Ecto neural progenitor cell (in vitro differentiated cells): ENCODE data around the gene KRCC1.
"Not testable (repeated sequence)": the region's sequence is repeated elsewhere in the genome, so short reads cannot be mapped to it uniquely, and the experiment has no call there.

Experiments
- DNase-seq: peaks from one replicate; pipeline ENCODE4 v3.0.0-alpha.2; 2018; ENCODE audit warnings: low spot score

KRCC1 gene

DNA sequence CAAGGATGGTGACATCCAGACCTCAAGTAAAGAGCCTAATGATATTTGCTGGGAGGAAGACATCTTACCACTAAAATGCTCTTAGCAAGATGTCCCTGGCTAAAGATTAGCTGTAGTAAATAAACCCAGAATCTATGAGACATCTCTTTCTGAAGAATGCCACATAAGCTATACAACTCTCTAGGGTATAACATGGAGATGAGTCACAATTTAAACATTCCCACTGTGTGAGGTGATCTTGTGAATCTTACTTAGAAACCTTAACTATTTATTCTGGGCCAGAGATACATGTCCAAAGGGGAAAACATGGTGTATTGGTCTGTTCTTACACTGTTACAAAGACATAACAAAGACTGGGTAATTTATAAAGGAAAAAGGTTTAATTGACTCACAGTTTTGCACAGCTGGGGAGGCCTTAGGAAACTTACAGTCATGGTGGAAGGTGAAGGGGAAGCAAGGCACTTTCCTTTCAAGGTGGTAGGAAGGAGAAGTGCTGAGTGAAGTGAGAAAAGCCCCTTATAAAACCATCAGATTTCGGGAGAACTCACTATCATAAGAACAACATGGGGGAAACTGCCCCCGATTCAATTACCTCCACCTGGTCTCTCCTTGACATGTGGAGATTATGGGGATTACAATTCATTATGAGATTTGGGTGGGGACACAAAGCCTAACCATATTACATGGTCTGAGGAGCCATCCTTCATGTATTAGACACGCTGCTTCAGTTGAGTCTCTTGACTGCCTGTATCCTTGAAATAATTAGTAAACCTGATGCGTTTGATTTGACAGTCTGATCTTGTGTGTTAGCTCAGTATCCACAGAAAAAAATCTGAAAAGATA, 17.1 kb downstream of the KRCC1 start:
- DNase-seq: no peak

DNA sequence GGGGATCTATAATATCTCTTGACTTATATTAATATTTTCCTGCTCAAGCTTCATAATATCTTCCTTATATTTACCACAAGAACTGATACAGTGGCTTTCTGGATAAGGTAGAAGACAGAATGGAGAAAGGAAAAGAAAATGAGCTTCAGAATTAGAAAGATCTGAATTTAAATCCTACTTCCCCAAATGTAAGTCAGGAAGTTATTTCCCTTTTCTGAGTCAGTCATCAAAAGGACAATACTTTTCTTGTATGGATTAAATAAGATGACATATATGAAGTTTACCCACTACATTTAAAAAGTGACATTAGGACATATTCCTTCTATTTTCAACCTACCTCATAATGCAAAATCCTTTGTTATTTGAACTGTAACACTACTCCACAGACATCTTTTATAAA, 19.0 kb downstream of the KRCC1 start:
- no peak for DNase-seq

DNA sequence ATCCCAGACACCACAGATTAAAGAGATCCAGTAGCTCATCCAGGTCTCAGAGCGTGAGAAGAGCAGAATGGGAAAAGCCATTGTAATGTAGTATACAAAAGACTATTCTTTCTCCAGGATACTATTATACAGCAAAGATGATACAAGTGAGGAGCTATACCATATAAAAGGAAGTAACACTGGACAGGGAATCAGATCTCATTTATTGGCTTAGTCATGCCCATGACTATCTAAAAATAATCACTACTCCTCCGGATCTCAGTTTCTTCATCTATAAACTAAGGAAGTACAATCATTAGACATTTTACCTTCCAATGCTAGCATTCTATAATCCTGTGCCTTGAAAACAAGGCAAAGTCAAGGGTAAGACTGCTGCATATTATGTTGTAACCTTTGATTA, 19.4 kb downstream of the KRCC1 start:
- DNase-seq: no peak

DNA sequence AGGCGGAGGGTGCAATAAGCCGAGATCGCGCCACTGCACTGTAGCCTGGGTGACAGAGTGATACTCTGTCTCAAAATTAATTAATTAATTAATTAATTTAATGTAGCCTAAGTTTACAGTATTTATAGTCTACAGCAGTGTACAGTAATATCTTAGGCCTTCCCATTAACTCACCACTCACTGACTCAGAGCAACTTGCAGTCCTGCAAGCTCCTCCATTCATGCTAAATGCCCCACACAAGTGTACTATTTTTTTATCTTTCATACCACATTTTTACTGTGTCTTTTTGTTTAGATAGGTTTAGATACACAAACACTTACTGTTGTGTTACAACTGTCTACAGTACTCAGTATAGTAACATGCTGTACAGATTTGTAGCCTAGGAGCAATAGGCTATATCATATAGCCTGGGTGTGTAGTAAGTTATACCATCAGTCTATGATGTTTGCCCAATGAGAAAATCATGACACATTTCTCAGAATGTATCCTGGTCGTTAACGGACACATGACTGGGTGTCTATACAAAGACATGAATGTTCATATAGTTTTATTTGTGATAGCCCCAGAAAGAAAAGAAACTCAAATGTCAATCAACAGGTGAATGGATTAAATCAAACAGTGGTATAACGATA, 23.4 kb downstream of the KRCC1 start:
- DNase-seq: no peak

DNA sequence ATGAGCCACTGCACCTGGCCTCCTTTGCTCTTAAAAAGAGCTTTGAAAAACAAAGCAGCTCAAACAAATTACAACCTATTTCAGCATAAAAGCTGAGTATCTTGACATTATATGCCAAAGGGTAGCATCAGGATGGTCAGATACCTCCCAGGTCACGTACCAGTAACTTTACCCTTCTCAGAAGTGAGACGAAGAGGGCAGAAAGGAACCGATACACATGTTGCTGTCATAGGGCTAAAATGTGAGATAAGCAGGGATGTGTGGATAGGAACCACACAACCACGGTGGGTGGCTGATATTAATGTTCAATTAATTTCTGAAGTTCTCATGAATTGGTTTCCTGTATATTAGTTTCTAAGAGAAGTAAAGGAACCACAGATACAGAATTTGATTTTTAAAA, 26.7 kb downstream of the KRCC1 start:
- DNase-seq: no peak

DNA sequence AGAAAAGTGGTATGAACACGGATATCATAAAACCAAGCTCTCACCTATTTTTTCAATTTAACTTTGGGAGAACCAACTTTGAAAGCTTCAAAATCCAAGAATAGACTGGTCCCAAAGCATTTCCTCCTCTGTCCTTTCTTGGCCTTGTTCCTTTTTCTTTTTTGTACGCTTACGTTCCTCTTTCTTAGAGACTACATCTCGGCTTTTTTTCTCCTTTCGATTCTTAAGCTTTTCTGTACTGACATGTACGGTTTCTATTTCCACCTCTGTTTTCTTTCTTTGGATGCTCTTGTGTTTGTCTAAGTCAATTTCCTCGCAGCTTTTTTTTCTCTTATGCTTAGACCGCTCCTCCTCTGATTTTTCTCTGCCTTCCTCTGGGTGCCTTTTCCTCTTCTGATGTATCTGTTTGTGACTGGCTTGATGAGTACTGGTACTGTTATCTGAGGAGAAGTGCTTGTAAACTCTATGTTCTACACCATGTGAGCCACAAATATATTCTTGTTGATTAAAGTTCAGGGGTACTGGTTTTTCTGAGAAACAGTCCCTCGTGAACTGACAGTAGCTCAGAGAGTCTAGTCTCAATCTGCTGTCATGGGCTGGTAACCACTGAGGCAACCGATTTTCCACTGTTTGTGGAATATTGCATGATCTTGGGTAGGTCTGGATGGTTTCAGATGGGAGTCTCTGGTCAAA, 27.7 kb downstream of the KRCC1 start:
- no peak for DNase-seq

DNA sequence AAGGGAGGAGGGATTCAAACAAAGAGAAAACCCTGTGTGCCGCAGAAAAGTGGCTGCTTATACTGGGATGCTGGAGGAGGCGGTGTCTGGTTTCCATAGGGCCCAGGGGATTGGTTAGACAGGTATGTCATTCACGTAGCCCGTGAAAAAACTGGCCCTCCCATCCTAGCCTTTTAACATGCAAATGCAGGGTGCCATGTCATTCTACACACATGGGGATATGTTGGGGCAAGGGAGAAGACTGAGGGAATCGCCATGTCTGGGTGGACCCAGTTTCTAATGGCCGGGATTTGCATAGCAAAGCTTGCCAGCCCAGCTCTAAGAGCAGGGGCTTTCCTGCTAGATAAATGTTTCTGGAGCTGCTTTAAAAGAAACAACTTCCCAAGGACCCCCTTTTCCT, 31.1 kb downstream of the KRCC1 start:
- peak; percentile 69 for DNase-seq

DNA sequence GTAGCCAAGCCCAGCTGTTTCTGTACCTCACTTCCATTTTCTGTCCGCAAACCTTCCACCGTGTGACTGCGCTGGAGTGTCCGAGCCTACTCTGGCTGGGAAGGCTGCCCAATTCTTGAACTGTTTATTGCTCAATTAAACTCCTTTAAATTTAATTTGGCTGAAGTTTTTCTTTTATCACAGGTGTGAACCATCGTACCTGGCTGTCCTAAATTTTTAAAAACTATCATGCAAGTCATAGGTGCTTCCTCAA, 33.0 kb downstream of the KRCC1 start:
- DNase-seq: no peak

DNA sequence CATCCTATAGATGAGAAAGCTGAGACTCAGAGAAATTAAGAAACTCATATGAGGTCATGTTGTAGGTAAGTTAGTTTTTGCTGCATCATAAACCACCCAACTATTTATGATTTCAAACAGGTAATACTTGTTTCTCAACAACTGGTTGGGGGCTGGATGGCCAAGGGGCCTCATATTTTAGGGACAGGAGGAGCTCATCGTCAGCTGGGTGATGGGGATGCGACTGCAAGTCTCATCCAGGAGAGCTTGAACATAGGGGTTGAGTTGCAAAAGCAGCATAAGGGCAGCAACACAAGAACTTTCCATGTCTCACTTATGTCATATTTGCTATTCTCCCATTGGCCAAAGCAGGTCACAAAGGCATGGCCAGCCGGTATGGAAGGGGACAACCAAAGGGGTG, 35.6 kb downstream of the KRCC1 start:
- DNase-seq: no peak

DNA sequence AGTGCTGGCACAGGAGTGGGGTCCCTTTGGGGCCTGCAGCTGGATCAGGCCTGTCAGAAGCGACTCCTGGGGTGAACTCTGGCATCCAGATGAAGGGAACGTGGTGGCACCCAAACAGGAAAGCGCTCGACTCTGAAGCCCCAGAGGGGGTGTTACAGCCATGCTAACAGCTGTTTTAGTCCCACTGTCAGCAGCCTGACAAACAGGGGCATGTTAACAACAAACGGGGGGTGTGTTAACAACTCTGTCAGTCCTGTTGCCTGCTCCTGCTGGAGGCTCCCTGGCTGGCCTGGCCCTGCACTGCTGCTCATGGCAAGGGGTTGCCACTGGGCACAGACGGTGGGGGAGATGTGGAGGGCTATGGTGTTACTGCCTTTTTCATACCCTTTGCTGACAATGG, 36.7 kb downstream of the KRCC1 start:
- DNase-seq: no peak

DNA sequence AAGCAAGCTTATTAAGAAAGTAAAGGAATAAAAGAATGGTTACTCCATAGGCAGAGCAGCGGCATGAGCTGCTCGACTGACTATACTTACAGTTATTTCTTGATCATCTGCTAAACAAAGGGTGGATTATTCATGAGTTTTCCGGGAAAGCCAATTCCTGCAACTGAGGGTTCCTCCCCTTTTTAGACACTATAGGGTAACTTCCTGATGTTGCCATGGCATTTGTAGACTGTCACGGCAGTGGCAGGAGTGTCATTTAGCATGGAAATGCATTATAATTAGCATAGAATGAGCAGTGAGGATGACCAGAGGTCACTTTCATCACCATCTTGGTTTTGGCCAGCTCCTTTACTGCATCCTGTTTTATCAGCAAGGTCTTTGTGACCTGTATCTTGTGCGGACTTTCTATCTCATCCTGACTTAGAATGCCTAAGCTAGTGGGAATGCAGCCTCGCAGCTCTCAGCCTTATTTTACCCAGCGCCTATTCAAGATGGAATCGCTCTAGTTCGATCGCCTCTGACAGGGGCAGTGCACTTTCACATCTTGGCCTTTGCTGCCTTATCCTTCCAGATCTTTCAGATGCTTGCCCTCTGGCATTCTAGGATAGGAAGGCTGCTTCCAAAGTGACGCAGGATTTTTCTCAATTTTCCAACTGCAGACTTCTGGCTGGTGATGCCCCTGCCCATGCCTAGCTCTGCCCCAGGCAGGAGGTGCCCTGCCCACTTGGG, 37.3 kb downstream of the KRCC1 start:
- DNase-seq: not testable (repeated sequence)

DNA sequence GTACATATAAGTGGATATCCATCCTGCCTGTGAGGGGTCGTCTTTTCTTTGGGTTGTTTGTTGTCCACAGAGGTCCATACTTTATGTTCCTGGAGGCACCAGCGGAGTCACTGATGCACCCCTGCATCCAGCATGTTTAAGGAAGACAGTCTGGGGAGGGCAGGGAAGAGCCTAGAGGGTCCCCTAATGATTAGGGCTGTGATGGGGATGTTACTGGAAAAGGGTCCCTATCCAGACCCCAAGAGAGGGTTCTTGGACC, 37.9 kb downstream of the KRCC1 start:
- DNase-seq: not testable (repeated sequence)

DNA sequence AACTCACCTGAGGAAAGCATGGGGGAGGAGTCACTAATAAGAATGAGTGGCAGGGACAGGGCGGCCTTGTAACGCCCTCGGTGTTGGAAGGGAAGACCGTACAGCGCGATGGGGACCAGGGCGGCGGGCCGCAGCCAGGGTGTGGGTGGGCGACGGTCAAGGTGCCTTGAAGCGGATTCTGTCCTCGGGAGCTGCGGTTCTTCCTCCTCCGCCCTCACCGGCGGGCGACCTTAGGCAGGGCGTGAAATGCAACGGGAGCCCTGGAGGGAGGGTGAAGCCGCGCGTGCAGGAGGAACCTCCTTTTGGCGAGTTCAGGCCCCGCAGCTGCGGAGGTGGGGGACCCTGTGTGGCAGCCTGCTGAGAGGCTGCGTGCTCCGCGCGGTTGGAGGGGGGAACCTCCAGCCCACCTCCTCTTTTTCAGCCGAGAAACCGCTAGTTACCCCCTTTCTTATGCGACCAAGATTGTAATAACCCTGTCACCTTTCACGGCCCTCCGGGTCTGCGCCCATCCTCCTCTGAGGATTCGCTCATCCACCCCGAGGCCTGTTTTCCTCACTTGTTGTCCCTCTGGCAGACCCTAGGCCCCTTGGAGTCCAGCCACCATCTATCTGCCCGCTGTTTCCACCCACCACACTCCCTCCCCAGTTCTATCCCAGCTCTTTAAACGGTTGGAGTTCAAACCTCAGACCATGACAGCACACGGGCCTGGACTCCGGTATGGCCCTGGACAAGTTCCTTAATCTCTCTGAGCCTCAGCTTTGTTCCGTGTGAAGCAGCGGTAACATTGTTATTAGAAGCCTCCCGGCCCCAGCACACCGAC, 38.4 kb downstream of the KRCC1 start:
- DNase-seq: peak; percentile 54

DNA sequence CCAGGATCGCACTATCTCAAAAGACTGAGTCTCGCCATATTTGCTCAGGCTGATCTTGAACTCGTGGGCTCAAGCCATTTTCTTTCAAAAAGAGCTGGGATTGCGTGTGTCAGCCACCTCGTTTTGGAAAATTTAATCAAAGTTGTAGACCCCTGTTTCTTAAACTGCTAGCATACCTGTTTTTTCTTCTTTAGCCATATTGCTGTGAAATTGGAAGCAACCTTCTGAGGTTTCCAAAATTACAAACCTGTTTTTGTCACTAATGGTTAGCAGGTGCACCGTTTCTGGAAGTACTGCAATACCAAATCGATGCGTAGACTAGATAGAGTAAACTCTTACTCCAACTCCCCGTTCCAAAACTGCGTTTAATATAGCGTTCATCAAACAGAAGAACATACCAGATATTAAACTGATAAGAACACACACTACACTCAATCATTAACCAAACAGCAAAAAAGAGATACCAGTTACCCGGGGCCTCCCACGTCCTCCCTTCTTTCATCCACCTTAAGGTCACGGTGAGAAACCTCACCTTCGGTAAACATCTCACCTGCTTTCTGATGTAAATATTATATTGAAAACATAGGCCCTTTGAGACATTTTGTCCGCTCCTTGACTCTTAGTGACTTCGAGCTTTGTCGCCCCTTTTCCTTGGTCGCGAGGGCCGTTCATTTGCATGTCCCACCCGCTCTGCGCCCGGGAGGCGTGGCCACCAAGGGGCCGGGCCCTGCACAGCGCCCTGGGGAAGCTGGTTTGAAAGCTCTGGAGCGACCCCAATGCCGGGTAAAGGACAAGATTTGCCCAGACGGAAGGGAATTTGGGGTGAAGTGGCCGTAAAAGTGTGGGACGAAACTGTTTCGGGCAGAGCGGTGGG, 39.3 kb downstream of the KRCC1 start, which contains the start of gene RNU2-63P:
TSS of gene RNU2-63P (minus strand) at position 462 of the 874 bp plus-strand sequence.
- DNase-seq: peak; percentile 92

DNA sequence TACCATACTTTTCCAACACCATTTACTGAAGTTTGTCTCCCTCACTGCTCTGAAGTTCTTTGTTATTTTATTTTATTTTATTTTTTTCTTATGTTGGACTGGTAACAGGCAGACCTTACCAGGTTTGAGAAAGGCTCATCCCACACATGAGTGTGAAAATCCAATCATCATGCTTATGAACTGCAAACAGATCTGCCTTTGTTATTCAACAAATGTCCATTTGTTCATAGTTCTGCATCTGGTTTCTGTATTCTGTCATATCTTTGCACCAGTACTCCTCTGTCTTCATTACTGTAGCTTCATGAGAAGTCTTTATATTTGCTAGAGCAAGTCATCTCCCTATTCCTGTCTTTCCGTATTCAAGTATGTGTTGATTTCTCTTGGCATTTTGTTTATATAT, 44.6 kb downstream of the KRCC1 start:
- DNase-seq: no peak

DNA sequence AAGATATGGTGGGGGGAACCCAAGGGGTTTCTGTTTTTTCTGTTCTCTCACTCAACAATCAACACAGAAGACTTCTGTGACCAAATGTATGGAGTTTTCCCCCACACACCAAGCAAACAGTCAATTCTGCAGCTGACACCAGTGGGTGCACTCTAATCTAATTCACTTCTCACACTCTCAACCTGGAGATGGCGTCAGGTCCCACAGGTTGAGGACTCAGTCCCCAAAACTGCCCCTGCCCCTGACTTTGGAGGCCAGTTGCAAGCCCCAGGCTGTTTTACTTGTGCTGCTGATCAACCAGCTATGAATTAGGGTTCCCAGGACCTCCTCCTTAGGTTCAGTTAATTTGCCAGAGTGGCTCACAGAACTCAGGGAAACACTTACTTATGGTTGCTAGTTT, 45.4 kb downstream of the KRCC1 start:
- DNase-seq: no peak

DNA sequence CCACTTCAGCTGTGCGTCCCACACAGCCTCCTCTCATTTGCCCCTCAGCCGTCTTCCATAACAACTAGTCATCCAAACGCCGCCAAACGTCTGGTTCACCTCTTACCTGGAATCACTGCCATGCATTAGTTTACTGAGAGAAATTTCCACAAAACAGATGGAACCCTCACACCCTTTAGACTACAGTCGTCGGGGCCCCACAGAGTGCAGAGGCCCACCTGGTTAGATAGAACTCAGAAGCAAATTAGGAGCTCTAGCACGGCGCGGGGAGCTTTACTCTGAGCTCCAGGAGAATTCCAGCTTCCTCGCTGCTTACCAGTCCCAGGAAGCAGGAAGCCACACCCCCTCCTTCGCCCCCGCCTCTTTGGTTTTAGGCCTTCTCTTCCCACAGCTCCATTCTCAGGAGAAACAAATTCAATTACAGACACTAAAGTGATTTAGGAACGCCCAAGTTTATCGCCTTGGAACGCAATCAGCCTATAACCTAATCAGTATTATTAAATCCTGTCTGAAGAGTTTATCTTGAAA, 48.6 kb downstream of the KRCC1 start:
- DNase-seq: no peak

DNA sequence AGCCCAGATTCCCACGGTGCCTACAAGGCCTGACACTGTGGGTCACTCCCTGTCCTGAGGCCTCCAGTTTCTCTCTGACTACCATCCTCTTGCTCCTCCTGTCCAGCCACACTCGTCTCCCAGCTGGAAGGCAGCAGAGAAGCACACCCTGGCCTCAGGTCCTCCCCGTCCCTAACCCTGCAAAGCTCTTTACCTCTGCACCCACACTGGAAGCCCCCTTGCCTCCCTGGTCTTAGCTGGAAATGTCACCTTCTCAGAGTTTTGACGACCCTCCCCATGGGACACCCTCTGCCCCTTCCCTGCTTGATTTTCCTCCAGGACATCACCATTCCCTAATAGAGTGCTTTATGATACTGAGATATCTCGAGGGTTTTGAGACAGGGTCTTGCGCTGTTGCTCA, 49.8 kb downstream of the KRCC1 start:
- no peak for DNase-seq

DNA sequence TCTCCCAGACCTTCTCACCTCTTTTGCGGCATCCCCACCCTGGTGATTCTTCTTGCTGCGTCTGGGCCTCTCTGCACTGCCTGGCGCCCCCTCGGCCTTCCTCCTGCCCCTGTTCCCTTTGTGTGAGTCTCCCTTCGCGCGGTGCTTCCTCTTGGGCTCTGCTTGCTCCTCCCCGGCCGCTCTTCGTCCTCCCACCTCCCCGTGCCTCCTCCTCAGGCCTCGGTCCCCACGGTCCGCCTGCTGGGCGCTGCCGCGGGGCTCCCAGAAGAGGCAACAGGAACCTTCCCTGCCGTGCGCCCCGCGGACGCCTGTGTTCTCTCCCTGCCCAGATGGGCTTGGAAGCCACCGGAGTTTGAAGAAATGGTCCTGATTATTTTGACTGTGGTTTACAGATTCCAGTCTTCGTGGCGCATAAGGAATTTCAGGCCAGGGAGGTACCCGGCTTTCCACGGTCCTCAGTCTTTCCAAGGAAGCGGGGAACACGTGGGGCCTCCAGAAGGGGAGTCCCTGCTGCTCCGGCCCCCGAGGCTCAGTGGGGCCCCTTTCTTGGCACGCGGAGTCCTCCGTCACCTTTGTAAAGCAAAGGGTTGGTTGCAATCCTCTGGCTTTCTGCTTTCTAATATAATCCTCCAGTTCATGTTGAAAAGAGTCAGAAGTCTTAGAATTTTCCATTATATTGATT, 52.4 kb downstream of the KRCC1 start:
- peak; percentile 63 for DNase-seq

DNA sequence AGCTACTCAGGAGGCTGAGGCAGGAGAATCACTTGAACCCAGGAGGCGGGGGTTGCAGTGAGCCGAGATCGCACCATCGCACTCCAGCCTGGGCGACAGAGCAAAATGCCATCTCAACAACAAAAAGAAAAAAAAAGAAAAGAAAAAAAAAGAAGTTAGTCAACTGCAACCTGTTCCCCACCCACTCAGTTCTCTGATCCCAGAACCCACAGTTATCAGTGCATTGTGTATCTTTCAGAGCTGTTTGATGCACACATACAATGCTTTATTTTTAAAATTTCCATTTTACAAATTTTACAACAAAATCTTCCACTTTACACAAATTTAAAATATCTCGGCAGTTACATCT, 53.2 kb downstream of the KRCC1 start:
- no peak for DNase-seq
